ENCODE results near the gene F8A1. TPM values are rescaled to one million over a fixed set of nuclear protein-coding genes. Genes with fewer than 3 reads are reported as not detected.

F8A1 gene
- total and polyA plus RNA-seq, 2 of the 4 experiments (the other 2 are of a cell fraction) = 0.54 to 8.3 TPM

GRCh38 chrX:154873329-154873728 is 12.8 kb upstream of the F8A1 start:
- H3K9me1 ChIP-seq (ENCODE audit: insufficient read depth, low read length) = no peaks in the 10 kb centered on the region
- no peaks in the 10 kb centered on the region for H3K9me3 ChIP-seq (ENCODE audit: control insufficient read depth, insufficient read depth, low read length)
- H3K56ac ChIP-seq (ENCODE audit: extremely low read depth, insufficient read depth, low read length) = no peak overlapping the region
- no peak overlapping the region for H3K23ac ChIP-seq (ENCODE audit: low read depth, low read length)
- ChIA-PET POLR2A (ENCODE audit: unreplicated experiment) (no interaction called here), CTCF (no interaction called here)
- H2BK5ac ChIP-seq (ENCODE audit: low read depth, low read length, poor library complexity, severe bottlenecking) = no peak overlapping the region
- H4K8ac ChIP-seq (ENCODE audit: low read depth in 2 of 2, low read length in 2 of 2) = no peak overlapping the region
- WGBS, 2 experiments (ENCODE audit: extremely low coverage in 2 of 2, insufficient read length in 1 of 2) = no CpG with 5 or more reads among the region's 2 CpGs
- H2AK9ac ChIP-seq (replicated peaks; ENCODE audit: low read depth, low read length, poor library complexity) = no peak overlapping the region
- in situ Hi-C loops (cut with MboI; ENCODE audit: low sequenced_read_pairs) = no loop called here
- H3K9ac ChIP-seq (ENCODE audit: low read depth, low read length) = no peak overlapping the region
- H3K79me1 ChIP-seq (ENCODE audit: low read depth in 1 of 2, low read length in 2 of 2) = no peaks in the 10 kb centered on the region
- H2BK20ac ChIP-seq (ENCODE audit: low read depth, low read length) = no peak overlapping the region
- H2BK15ac ChIP-seq (ENCODE audit: low read depth, low read length) = no peak overlapping the region
- dilution Hi-C loops (cut with HindIII; ENCODE audit: low sequenced_read_pairs, unreplicated experiment) = no loop called here
- intact Hi-C loops (cut with micrococcal nuclease) = no loop called here
- H3K4me1 ChIP-seq (ENCODE audit: control insufficient read depth, insufficient read depth, low read length) = no peaks in the 10 kb centered on the region
- ATAC-seq (ENCODE audit: low read depth) (no peak), DNase-seq (no peak)
- H4K5ac ChIP-seq (ENCODE audit: low read depth, low read length) = no peak overlapping the region
- H3K27ac ChIP-seq (ENCODE audit: insufficient read depth, low read length) = no peak overlapping the region
- BruUV-seq (replicated peaks) = no TSS peak
- H4K20me1 ChIP-seq (ENCODE audit: insufficient read depth, low read length) = no peaks in the 10 kb centered on the region
- H3K36me3 ChIP-seq (ENCODE audit: control insufficient read depth, insufficient read depth, low read length) = no peaks in the 10 kb centered on the region
- no peak overlapping the region for H3K4me3 ChIP-seq (ENCODE audit: insufficient read depth, low read depth, low read length)
- H2BK120ac ChIP-seq (ENCODE audit: low read depth, low read length) = no peak overlapping the region
- TF ChIP-seq SMC3 (IDR thresholded peaks at IDR 0.05; ENCODE audit: low read depth, low read length) = no peak
- TF ChIP-seq POLR2A (IDR thresholded peaks at IDR 0.05; ENCODE audit: low read depth, low read length) = no peak
- TF ChIP-seq ELK1 (IDR thresholded peaks at IDR 0.05; ENCODE audit: borderline replicate concordance, low read depth, low read length) = no peak
- TF ChIP-seq CHD1 (IDR thresholded peaks at IDR 0.05; ENCODE audit: low read depth, low read length) = no peak
- TF ChIP-seq MAZ (IDR thresholded peaks at IDR 0.05; ENCODE audit: borderline replicate concordance, low read depth, low read length) = no peak
- no peak for TF ChIP-seq CEBPB (IDR thresholded peaks at IDR 0.05; ENCODE audit: low read depth, low read length)
- TF ChIP-seq MXI1 (IDR thresholded peaks at IDR 0.05; ENCODE audit: borderline replicate concordance, low read depth, low read length) = no peak
- no peak for TF ChIP-seq CTCF (conservative IDR thresholded peaks at IDR 0.05; ENCODE audit: low read depth, low read length)
- TF ChIP-seq RFX5 (IDR thresholded peaks at IDR 0.05; ENCODE audit: low read depth, low read length) = no peak
- no peak for TF ChIP-seq BHLHE40 (IDR thresholded peaks at IDR 0.05; ENCODE audit: low read depth, low read length)
- no peak for TF ChIP-seq NFE2L2 (IDR thresholded peaks at IDR 0.05; ENCODE audit: low read depth, low read length)
- no peak for TF ChIP-seq RAD21 (IDR thresholded peaks at IDR 0.05; ENCODE audit: low read length)
- TF ChIP-seq FOS (IDR thresholded peaks at IDR 0.05; ENCODE audit: low read depth, low read length) = no peak
- TF ChIP-seq MAFK (IDR thresholded peaks at IDR 0.05; ENCODE audit: low read depth, low read length) = no peak
- no peak overlapping the region for H2AFZ ChIP-seq (replicated peaks; ENCODE audit: low read length, poor library complexity)
- no peaks in the 10 kb centered on the region for H3K27me3 ChIP-seq (ENCODE audit: control insufficient read depth, insufficient read depth, low read length)
- no peak overlapping the region for H3K4me2 ChIP-seq (ENCODE audit: low read depth, low read length)
- no peak overlapping the region for H3K14ac ChIP-seq (replicated peaks; ENCODE audit: low read depth, low read length)
- H4K91ac ChIP-seq (ENCODE audit: insufficient read depth, low read depth, low read length) = no peak overlapping the region
- no peak overlapping the region for H3K18ac ChIP-seq (ENCODE audit: low read depth, low read length)
- no peak overlapping the region for H3K4ac ChIP-seq (ENCODE audit: low read depth, low read length)
- no peak overlapping the region for H2AK5ac ChIP-seq (ENCODE audit: low read depth, low read length)

Data from IMR-90 (cell line).